Epithelial cell of prostate (primary cell): ENCODE results near the gene DTX2.
"Not testable (repeated sequence)": the region's sequence is repeated elsewhere in the genome, so short reads cannot be mapped to it uniquely, and the experiment has no call there.

Source experiments
- DNase-seq: peaks from one replicate; pipeline ENCODE4 v3.0.0-alpha.2; 2011; ENCODE audit warnings: low read depth, low spot score
- H3K27ac ChIP-seq: fragments of 450-650 bp; 2 replicates; pipeline ENCODE4 v1.5.1; 2017; ENCODE audit warnings: mild to moderate bottlenecking

Gene DTX2

DNA sequence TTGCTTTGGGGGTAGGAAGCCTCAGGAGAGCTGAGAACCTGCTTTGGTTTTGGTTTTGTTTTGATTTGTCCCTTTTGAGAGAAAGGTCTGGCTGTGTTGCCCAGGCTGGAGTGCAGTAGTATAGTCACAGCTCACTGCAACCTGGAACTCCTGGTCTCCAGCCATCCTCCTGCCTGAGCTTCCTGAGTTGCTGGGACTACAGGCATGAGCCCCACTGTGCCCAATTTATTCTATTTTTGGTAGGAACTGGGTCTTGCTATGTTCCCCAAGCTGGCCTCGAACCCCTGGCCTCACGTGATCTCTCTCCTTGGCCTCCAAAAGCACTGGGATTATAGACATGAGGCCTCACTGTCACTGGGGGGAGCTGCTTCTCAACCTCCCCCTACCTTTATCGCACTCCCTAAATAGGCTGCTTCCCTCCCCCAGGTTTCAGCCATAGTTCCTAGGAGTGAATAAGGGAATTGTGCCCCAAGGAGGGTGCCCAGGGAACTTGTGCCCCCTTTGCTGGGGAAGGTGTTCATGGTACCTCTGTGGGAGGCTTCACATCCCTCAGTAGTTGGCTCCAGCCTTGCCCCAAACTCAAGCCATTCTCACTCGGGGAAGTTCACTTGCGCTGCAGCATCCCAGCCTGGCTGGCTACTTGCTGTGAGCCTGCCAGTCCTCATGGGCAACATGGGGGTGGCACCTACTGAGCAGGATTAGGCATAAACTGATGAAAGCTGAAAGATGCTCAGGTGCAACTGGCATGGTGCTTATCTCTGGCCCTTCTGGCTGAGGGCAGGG lies 18.7 kb upstream of the DTX2 start:
- DNase-seq, H3K27ac ChIP-seq: not testable (repeated sequence)

DNA sequence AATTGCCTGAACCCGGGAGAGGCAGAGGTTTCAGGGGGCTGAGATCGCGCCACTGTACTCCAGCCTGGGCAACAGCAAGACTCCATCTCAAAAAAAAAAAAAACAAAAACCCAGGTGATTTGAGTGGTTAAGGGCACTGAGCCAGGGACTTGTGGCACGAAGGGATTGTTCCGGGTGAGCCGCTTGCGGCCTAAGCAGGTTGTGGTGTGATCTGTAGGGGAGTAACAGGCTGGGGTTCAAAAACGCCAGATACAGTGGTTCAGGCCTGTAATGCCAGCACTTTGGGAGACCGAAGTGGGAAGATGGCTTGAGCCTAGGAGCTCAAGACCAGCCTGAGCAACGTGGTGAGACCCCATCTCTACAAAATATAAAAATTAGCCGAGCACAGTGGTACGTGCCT lies 17.7 kb upstream of the DTX2 start:
- not testable (repeated sequence) for H3K27ac ChIP-seq, DNase-seq

DNA sequence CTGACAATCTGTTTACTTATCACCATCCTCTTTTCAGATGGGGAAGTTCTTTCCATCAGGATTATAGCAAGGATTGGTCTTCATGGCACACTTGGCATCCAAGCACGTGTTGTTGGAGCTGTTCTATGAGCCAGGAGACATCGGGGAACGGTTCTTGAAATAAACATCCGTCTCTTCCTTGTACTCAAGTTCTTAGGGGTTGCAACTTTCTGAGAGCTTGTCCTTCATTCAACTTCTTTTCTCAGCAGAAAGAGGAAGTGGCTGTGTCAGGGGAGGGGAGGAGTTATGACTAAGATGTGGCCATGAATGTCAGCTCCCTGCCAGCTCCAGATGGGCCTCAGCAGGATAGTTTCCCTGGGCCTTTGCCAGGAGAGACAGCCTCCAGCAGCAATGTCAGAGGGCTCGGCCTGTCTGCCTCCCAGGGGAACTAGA lies 15.9 kb upstream of the DTX2 start:
- peak overlapping the region; percentile 61 for H3K27ac ChIP-seq
- not testable (repeated sequence) for DNase-seq

DNA sequence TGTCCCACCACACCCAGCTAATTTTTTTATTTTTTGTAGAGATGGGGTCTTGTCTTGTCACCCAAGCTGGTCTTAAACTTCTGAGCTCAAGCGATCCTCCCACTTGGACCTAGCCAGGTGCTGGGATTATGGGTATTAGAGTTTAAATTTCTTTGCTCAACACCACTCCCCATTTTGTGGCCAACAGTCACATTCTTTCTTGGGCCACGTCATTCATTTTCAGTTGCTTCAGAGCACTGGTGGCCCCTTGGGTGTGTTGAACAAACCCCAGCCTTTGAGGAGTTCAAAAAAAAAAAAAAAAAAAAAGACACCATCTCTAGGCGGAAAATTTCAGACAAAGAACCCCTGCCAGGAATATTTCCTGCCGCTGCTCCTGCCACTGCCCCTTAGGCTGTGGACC lies 4.5 kb upstream of the DTX2 start:
- not testable (repeated sequence) for DNase-seq, H3K27ac ChIP-seq

DNA sequence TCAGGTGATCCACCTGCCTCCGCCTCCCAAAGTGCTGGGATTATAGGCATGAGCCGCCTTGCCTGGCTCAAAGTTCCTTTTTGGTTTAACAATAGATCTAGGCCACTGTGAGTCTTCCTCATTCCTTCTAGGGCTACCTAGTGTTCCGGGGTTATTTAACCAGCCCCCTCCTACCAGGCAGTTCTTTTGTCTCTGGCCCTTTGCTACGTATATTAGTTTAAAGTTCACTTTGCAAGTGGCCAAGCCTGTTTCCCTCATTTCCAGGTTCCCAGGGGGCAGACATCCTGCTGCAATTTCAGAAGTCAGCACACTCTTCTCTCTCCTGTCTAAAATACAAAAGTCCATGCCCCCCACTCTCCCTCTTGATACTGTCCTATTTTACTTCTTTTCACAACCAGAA lies 3.0 kb upstream of the DTX2 start:
- H3K27ac ChIP-seq, DNase-seq: not testable (repeated sequence)

DNA sequence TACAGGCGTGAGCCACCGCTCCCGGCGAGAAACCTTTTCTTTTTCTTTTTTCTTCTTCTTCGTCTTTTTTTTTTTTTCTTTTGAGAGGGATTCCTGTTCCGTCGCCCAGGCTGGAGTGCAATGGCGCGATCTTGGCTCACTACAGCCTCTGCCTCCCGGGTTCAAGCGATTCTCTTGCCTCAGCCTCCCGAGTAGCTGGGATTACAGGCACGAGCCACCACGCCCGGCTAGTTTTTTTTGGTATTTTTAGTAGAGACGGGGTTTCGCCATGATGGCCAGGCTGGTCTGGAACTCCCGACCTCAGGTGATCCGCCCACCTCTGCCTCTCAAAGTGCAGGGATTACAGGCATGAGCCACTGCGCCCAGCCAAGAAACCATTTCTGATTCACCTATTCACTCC lies 742 bp upstream of the DTX2 start:
- not testable (repeated sequence) for H3K27ac ChIP-seq, DNase-seq

DNA sequence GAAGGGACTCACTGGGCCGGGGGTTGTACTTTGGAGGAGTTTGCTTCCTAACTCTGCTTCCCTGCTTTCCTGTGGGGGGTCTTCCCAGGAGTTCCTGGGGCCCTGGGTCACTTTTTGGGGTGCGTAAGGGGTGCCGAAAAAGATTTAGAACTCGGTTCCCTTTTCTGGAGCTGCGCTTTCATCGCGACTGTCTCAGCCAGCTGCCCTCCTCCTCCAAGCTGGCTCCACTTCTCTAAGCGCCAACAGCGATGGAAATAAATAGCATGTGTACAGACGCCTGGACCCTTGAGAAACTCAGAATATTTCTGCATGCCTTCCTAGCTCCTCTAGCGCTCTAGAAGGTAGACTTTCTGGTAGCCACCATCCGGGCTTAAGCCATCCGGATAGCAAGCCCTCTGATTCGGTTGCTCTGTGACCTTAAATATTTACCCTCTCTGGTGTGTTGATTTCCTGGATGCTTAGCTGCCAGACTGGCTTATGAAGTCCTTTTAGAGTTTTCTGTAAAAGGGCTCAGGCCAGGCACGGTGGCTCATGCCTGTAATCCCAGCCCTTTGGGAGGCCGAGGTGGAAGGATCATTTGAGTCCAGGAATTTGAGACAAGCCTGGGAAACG lies 868 bp downstream of the DTX2 start:
- H3K27ac ChIP-seq, DNase-seq: not testable (repeated sequence)

DNA sequence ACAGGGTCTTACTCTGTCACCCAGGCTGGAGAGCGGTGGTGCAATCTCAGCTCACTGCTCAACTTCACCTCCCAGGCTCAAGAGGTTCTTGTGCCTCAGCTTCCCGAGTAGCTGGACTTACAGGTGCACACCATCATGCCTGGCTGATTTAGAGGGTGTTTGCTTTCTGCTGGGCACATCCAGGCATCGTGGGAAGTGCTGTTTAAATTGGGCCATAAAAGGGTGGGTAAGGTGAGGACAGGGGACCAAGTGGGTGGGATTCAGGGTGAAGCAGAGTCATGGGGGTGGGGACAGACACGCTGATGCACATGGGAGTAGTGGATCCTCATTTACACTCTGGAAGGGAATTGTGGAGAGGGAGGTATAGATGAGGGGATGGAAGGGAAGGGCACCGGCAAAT lies 3.5 kb downstream of the DTX2 start:
- not testable (repeated sequence) for DNase-seq, H3K27ac ChIP-seq

DNA sequence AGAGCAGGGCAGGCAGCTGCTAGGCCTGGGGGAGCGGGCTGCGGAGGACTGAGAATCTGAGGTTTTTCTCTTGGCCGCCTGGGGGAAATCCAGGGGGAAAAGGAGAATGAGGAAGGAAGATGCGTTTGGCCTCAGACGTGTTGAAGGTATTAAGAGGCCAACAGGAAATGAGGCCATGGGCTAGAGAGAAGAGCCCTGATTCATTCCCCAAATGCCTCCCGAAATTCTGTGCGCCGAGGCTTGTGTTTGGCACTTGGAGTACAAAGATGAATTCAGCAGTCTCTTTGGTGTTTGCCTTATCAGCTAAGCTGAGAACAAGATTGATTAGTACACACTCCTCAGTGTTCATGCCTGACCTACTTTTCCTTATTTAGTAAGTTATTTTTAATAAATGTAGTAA lies 4.4 kb downstream of the DTX2 start:
- not testable (repeated sequence) for H3K27ac ChIP-seq, DNase-seq

DNA sequence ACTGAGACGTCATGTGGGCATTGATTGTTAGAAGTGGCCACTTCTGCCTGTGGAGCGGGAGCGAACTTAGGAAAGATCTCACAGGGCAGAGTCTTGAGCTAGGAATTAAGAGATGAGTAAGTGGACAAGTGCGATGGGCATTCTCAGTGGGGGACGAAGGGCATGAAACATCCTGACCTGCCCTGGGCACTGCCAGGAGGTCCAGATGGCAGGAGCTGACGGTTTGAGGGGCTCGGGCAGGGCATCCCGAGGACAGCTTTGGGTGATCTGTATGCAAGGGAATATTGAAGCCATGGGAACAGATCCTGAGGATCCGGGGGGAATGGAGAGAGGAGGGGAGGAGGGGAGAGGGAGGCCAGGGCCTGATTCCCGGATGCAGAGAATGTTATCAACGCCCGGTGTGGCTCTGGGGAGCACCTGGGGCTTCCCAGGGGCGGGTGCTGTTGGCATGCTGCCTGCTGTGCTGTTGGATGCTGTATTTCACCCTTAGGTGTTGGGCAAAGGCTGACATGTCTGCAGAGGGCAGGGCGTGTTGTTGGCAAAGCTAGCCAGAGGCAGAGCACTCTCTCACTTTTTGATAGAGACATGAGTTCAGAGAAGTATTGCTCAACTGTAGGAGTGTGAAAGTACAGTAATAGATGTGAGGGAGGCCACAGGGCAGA lies 6.4 kb downstream of the DTX2 start:
- H3K27ac ChIP-seq: not testable (repeated sequence)

DNA sequence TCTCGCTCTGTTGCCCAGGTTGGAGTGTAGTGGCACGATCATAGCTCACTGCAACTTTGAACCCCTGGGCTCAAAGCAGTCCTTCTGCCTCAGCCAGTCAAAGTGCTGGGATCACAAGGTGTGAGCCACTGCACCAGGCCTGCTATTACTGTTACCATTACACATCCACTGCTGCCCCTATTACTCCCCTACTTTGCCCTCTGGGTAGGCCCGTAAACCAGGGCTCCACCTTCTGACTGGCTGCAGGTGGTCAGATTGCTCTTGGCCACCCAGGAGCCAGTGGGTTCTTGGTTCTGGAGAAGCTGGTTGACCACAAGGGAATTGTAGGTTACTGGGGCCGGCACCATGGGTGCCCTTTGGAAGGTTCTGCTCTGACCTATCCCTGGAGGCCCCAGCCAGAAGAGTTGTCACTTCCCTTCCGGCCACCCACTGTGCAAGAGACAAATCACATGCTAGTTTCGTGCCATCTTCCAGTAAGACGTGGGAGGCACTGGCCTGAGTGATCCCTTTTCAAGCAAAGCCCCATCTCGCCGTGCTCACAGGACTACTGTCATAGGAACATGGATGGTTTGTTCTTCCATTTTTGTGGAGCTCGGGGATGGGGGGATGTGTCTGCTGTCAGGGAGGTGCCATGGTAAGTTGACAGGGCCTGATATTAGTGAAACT lies 10.2 kb downstream of the DTX2 start:
- H3K27ac ChIP-seq, DNase-seq: not testable (repeated sequence)

More for the DNA sequence above, 6.4 kb downstream of the DTX2 start:
- DNase-seq: not testable (repeated sequence)

DNA sequence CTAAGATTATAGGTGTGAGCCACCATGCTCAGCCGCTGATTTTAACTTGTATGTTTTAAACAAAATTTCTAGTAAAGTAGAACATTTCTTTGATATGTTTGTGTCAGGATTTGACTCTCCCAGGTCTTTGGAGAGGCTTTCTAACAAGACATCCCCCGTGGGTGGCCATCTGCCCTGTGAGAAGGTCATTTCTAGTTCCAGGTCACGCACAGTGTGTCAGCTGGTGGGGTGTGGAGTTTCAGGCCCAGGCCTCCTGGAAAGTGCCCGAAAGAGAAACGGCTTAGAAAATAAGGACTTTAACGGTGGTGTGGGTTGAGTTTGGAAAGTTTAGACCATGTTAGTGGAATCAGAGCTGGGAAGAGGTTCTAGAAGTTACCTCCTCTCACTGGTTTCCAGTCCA lies 11.6 kb downstream of the DTX2 start:
- not testable (repeated sequence) for DNase-seq, H3K27ac ChIP-seq

DNA sequence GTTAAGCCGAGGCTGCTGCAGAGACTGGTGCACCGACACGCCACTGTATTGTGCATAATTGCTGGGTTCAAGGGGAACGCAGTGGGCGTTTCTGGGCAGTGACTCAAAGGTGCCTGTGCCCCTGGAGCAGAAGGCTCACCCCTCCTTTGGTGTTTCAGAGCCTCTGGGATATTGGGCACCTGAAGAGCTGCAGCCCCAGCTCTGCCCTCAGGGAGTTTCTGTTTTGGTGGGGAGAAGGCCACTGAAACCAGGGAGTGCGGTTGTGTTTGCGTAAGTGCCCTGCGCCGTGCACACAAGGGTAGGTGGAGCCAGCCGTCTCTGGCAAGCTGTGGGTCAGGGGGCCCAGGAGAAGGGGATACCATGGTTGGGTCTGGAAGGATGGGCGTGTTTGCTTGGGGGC lies 14.8 kb downstream of the DTX2 start:
- not testable (repeated sequence) for DNase-seq
- H3K27ac ChIP-seq: peak overlapping the region; percentile 63

DNA sequence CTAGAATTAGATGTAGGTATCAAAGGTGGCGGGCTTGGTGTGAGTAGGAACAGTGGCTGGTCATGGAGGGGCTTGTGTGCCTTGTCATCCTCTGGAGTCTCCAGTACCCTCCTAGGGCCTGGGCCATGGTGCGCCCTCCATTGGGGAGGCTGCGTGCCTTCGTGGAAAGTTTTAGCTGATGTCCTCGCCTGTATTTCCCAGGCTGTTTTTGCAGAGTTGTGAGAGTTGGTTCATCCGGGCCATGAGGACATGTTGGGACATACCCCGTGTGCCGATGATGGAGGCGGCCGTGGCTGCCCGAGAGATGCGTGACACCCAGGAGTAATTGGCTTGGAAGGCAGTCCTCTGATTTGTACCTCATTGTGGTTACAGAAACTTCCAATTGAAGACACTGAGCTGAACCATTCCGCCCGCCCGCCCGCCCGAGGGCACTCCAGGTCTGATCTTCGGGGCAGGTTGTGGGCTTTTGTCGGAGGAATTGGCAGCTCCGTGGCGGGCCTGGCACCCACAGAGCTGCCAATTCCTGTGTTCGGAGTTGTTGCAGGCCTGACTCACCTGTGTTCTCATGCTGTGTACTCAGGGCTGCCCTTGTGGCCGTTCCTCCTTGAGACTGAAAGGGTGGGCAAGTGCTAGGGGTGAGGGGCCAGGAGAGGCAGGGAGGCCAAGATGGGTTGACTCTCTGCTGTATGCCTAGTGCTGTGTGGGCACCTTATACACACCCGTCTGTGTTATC lies 15.4 kb downstream of the DTX2 start:
- H3K27ac ChIP-seq: peak overlapping the region; percentile 63
- not testable (repeated sequence) for DNase-seq

DNA sequence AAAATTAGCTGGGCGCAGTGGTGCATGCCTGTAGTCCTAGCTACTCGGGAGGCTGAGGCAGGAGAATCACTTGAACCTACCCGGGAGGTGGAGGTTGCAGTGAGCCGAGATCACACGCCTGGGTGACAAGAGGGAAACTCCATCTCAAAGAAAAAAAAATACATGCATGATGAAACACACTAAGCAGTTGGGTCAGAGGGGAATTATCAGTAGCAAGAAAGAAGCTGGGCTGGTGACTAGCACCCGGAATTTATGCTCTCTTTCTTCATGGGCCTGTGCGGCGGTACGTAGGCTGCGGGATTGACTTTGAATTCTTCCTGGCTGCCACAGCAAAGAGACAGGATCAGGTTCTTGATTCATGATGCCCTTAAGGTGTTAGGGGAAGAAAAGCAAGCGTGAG lies 18.1 kb downstream of the DTX2 start:
- not testable (repeated sequence) for DNase-seq, H3K27ac ChIP-seq

DNA sequence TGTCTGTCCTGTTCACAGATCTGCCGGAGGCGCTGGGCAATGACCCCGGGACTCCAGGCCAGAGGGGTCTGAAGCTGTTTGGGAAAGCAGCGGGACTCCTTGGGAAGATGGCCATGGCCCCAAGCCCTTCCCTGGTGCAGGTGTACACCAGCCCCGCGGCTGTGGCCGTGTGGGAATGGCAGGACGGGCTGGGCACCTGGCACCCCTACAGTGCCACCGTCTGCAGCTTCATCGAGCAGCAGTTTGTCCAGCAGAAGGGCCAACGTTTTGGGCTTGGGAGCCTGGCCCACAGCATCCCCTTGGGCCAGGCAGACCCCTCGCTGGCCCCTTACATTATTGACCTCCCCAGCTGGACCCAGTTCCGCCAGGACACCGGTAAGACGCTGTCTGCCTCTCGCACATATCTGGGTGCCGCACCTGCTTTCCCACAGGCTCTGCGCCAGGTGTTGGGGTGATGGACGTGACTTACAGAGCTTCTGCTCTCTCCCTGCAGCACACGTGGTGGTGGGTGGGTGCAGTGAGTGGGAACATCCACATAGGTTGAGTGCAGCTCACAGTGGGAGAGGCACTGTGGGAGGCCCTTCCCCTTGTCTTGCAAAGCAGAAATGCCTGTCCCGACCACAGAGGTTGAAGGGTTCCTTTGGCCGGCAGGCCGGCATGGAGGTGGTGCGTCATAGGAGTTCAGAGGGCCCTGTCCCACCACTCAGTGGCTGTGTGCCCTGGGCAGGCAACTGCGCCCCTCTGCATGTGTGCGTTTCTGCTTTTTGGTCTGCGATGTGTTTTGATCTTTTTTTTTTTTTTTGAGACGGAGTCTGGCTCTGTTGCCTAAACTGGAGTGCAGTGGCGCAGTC lies 19.1 kb downstream of the DTX2 start:
- not testable (repeated sequence) for H3K27ac ChIP-seq, DNase-seq

DNA sequence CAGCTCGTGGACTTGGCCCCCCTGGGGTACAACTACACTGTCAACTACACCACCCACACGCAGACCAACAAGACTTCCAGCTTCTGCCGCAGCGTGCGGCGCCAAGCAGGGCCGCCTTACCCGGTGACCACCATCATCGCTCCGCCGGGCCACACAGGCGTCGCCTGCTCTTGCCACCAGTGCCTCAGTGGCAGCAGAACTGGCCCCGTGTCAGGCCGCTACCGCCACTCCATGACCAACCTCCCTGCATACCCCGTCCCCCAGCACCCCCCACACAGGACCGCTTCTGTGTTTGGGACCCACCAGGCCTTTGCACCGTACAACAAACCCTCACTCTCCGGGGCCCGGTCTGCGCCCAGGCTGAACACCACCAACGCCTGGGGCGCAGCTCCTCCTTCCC lies 21.2 kb downstream of the DTX2 start:
- H3K27ac ChIP-seq, DNase-seq: not testable (repeated sequence)

DNA sequence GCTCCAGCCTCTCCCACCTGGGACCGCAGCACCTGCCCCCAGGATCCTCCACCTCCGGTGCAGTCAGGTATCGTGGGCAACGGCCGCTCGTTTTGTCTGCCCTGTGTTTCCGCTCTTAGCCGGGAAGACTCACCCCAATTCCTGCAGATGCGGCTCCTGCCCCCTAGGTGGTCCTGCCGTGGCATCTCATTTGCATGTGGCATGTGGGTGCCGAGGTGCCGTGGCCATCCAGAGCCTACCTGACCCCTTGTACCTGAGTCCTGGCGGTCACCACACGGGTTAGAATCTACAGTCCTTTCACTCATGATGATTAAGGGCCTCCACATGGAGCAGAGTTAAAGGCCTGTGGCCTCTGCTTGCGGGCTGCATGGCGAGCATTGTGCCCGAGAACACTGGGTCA lies 21.6 kb downstream of the DTX2 start:
- not testable (repeated sequence) for H3K27ac ChIP-seq, DNase-seq

DNA sequence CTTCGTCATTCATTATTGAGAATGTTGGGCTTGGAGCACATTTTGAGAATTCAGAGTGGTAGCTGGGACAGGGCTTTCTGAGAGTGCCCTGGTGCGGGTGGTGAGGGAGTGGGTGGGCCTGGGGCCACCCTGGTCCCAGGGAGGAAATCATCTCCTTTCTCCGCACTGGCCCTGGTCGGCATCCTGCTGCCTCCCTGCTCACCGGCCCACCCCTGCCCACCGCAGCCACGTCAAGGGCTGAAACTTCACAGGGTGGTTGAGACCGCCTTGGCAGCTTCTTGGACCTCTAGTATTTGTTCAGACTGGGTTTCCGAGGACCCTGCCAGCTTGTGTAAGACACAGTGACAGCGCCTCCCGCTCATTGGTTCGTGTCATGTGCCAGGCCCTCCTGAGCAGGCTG lies 22.9 kb downstream of the DTX2 start:
- not testable (repeated sequence) for DNase-seq, H3K27ac ChIP-seq
